MG63 (cell line): ENCODE data around the gene MICOS13. TPM values are rescaled to one million over a fixed set of nuclear protein-coding genes. Genes with fewer than 3 reads are reported as not detected.

Experiments
- DNase-seq: peaks from one replicate; pipeline ENCODE4 v3.0.0-alpha.2; 2020
- H3K27me3 ChIP-seq: fragments of 250-450 bp; sonication (Bioruptor Pico); 2 replicates; pipeline ENCODE4 v1.5.1; 2020; ENCODE audit warnings: mild to moderate bottlenecking, moderate library complexity
- H3K36me3 ChIP-seq: fragments of 250-450 bp; sonication (Bioruptor Pico); 2 replicates; pipeline ENCODE4 v1.5.1; 2020; ENCODE audit warnings: mild to moderate bottlenecking, moderate library complexity
- H3K4me3 ChIP-seq: fragments of 250-450 bp; sonication (Bioruptor Pico); 2 replicates; pipeline ENCODE4 v1.5.1; 2020; ENCODE audit warnings: mild to moderate bottlenecking, moderate library complexity
- H3K9me3 ChIP-seq: fragments of 250-450 bp; sonication (Bioruptor Pico); 2 replicates; pipeline ENCODE4 v1.5.1; 2020; ENCODE audit warnings: mild to moderate bottlenecking, moderate library complexity
- total RNA-seq: library from RNA; depleted of rRNA; stranded (reverse); fragments of >200 nt; shearing (Covaris generic); gene quantifications from 2 replicates; pipeline ENCODE4 v1.2.3, GENCODE V29; 2014; ENCODE audit warnings: low replicate concordance

MICOS13 gene
- total RNA-seq, 1 experiment from 2014 or later: 75.4 TPM

GRCh38 chr19:5679289-5680083, 830 bp downstream of the MICOS13 start:
- no peaks in the 10 kb centered on the region for H3K9me3 ChIP-seq
- peak overlapping the region; percentile 84 for H3K4me3 ChIP-seq
- H3K27me3 ChIP-seq: no peaks in the 10 kb centered on the region
- DNase-seq: no peak
- H3K36me3 ChIP-seq: no peaks in the 10 kb centered on the region

GRCh38 chr19:5678071-5678718, 2.1 kb downstream of the MICOS13 start:
- no peak for DNase-seq
- Histone ChIP-seq H3K9me3 (no peaks in the 10 kb centered on the region), H3K4me3 (no peak overlapping the region), H3K36me3 (no peaks in the 10 kb centered on the region), H3K27me3 (no peaks in the 10 kb centered on the region)

DNA sequence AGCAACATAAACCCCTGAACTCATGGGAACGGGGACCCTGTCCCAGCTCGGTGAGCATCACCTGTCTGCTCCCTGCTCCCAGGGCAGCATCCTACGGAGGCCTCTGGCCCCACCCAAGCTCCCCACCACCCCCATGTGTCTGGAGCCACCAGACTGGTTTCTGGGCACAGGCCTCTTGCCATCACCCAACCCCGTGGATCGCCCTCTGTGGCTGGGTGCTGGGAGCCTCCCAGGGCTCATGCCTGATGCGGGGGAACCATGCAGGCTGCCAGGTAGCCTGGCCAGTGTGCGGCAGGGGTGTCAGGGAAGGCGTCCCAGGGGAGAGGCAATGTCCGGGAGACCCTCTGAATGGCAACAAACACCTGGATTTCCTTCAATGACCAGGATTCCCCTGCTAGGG, 2.7 kb downstream of the MICOS13 start:
- Histone ChIP-seq H3K9me3 (no peaks in the 10 kb centered on the region), H3K27me3 (no peaks in the 10 kb centered on the region), H3K36me3 (no peaks in the 10 kb centered on the region), H3K4me3 (no peak overlapping the region)
- no peak for DNase-seq

GRCh38 chr19:5677136-5677535, 3.2 kb downstream of the MICOS13 start:
- Histone ChIP-seq H3K4me3 (no peak overlapping the region), H3K36me3 (no peaks in the 10 kb centered on the region), H3K27me3 (no peaks in the 10 kb centered on the region), H3K9me3 (no peaks in the 10 kb centered on the region)
- DNase-seq: no peak

DNA sequence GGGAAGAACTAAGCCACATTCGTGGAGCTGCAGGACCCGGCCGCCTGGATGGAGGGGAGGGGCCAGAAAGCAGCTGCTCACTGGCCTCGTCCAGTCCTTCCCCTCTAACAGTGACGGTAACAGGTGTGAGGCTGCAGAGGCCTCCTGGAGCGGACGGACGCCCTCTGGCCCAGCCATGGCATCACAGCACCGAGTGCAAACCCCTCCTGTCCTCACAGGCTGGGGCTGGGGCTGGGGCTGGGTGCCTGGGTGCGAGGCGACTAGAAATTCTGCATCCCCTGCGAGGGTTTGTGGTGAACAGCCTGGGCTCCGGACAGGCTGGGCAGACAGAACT, 3.6 kb downstream of the MICOS13 start:
- no peak overlapping the region for H3K4me3 ChIP-seq
- H3K9me3 ChIP-seq: no peaks in the 10 kb centered on the region
- H3K36me3 ChIP-seq: no peaks in the 10 kb centered on the region
- no peak for DNase-seq
- H3K27me3 ChIP-seq: no peaks in the 10 kb centered on the region

- H3K27me3 ChIP-seq: no peaks in the 10 kb centered on the region
- no peaks in the 10 kb centered on the region; the same call in 1 of the 2 replicates for H3K36me3 ChIP-seq
- H3K9me3 ChIP-seq: no peaks in the 10 kb centered on the region
- no peak overlapping the region for H3K4me3 ChIP-seq
- no peak for DNase-seq
Observed at GRCh38 chr19:5676105-5676771, 4.1 kb downstream of the MICOS13 start.

DNA sequence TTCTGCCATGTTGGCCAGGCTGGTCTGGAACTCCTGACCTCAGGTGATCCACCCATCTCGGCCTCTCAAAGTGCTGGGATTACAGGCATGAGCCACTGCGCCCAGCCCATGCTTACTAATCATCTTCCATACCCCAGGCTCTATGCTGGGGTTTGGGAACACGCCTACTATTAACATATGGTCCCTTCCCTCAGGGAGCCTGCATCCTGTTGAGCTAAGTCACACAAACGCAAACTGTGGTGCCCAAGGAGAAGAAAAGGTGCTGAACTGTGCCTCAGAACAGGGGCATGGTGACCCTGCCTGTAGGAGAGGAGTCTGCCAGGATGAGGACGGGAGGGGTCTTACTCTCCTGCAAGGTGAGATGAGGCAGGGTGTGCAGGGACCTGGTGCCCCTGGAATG, 5.6 kb downstream of the MICOS13 start:
- Histone ChIP-seq H3K9me3 (no peaks in the 10 kb centered on the region), H3K4me3 (no peak overlapping the region), H3K36me3 (no peaks in the 10 kb centered on the region; the same call in 1 of the 2 replicates), H3K27me3 (no peaks in the 10 kb centered on the region)
- DNase-seq: no peak

DNA sequence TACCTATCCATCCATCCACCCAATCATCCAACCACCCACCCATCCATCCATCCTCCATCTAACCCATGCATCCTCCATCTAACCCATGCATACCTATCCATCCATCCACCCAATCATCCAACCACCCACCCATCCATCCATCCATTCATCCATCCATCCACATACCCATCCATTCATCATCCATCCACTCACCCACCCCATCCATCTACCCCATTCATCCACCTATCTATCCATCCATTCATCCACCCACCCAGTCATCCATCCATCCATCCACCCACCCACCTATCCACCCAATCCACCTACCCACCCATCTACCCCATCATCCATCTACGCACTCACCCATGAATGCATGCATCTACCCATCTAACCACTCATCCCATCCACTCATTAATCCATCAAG, 6.6 kb downstream of the MICOS13 start:
- no peak overlapping the region for H3K4me3 ChIP-seq
- no peaks in the 10 kb centered on the region; the same call in 1 of the 2 replicates for H3K36me3 ChIP-seq
- no peak for DNase-seq
- H3K9me3 ChIP-seq: no peaks in the 10 kb centered on the region
- no peaks in the 10 kb centered on the region for H3K27me3 ChIP-seq

DNA sequence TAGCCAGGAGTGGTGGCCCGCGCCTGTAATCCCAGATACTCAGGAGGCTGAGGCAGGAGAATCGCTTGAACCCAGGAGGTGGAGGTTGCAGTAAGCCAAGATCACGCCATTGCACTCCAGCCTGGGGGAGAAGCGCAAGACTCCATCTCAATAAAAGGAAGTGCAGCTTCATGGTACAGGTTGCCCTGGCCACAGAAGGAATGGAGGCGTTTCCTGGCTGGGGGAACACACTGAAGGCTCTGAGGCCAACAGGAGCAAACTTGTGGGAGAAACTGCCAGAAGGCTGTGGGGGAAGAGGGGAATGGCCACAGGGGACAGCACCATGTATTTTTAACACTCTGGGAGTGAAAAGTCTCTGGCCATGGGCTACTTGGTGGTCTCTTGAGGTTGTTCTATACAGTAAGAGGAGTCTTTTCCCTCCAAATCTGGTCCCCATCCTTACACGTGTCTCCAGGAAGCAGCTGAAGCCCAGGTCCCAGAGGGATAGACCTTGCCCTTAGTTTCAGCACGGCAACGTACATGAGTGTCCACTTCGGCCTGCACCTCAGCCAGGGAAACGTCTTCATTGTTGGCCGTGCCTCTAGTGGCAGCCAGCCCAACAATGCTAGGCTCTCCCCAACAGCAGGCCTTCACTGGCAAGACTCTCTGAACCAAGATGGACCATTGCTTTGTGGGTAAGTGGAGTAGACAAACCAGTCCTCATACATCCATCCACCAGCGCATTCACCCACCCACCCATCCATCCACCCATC, 7.4 kb downstream of the MICOS13 start:
- no peak overlapping the region for H3K4me3 ChIP-seq
- no peaks in the 10 kb centered on the region; the same call in 1 of the 2 replicates for H3K36me3 ChIP-seq
- H3K9me3 ChIP-seq: no peaks in the 10 kb centered on the region

DNA sequence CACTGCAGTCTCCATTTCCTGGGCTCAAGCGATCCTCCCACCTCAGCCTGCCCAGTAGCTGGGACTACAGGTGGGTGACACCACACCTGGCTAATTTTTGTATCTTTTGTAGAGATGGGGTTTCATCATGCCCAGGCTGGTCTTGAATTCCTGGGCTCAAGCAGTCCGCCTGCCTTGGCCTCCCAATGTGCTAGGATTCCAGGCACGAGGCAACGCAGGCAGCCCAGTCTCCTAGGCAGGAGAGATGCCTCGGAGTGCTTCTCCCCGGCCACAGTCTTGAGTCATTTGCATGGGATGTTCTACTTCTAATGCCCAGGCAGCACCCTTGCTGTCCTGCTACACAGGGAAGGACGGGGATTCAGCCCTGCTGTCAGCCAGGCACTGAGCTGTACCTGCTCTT, 8.7 kb downstream of the MICOS13 start:
- Histone ChIP-seq H3K4me3 (no peak overlapping the region), H3K36me3 (peaks cover 1% of the 10 kb centered on the region), H3K27me3 (no peaks in the 10 kb centered on the region), H3K9me3 (no peaks in the 10 kb centered on the region)
- no peak for DNase-seq

More for the DNA sequence above, 7.4 kb downstream of the MICOS13 start:
- DNase-seq: no peak
- H3K27me3 ChIP-seq: no peaks in the 10 kb centered on the region

- no peak for DNase-seq
- Histone ChIP-seq H3K27me3 (no peaks in the 10 kb centered on the region), H3K4me3 (no peak overlapping the region), H3K36me3 (peaks cover 17% of the 10 kb centered on the region), H3K9me3 (no peaks in the 10 kb centered on the region)
Observed at GRCh38 chr19:5669212-5669611, 11.1 kb downstream of the MICOS13 start.

DNA sequence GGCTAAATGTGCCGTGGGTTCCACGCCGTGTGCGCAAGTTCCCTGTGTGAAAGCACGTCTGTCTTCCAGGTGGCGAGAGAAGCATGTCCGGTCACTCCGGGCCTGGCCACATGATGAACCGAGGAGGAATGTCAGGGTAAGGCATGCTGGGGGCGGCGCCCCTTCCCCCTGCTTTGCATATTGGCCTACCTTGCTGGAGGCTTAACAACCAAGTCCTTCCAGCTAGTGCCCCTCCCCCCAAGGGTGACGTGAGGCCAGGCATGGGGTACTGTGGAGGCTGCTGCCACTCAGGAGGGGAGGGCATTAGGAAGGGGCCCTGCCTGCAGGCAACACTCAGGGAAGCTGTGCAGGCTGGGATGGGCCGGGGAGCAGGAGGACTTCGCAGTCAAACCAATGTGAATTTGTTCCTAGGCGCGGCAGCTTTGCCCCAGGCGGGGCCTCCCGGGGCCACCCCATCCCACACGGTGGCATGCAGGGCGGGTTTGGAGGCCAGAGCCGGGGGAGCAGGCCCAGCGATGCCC, 12.5 kb downstream of the MICOS13 start:
- DNase-seq: no peak
- Histone ChIP-seq H3K9me3 (no peaks in the 10 kb centered on the region), H3K27me3 (no peaks in the 10 kb centered on the region), H3K36me3 (peaks cover 22% of the 10 kb centered on the region), H3K4me3 (no peak overlapping the region)

DNA sequence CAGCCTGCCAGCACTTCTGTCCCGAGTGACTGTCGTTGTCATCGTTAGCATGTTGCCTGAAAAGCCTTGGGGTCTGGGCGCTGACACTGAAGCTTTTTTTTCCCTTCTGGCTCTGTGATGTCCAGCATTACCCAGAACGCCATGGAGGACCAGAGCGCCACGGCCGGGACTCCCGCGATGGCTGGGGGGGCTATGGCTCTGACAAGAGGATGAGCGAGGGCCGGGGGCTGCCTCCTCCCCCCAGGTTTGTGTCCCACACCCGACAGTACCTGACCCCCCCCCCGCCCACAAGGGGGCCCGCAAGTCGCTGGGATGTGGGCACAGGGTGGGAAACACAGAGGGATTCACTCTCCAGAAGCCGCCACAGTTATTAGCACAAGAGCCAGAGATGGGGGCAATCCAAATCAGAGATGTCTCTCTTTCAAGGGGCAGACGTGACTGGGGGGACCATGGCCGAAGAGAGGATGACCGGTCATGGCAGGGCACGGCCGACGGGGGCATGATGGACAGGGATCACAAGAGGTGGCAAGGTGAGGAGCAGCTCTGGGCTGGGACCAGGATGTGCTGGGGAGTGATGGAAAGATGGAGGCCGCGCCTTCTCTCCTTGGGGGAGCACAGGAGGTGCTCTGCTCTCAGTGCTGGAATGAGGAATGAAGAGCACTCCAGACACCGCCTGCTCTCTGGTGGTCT, 13.2 kb downstream of the MICOS13 start:
- peaks cover 24% of the 10 kb centered on the region for H3K36me3 ChIP-seq

GRCh38 chr19:5665781-5666513, 14.4 kb downstream of the MICOS13 start:
- Histone ChIP-seq H3K27me3 (no peaks in the 10 kb centered on the region), H3K9me3 (no peaks in the 10 kb centered on the region), H3K36me3 (peaks cover 26% of the 10 kb centered on the region), H3K4me3 (no peak overlapping the region)
- DNase-seq: peak; percentile 22

More for the DNA sequence above, 13.2 kb downstream of the MICOS13 start:
- DNase-seq: no peak
- no peaks in the 10 kb centered on the region for H3K27me3 ChIP-seq
- H3K4me3 ChIP-seq: no peak overlapping the region
- H3K9me3 ChIP-seq: no peaks in the 10 kb centered on the region

DNA sequence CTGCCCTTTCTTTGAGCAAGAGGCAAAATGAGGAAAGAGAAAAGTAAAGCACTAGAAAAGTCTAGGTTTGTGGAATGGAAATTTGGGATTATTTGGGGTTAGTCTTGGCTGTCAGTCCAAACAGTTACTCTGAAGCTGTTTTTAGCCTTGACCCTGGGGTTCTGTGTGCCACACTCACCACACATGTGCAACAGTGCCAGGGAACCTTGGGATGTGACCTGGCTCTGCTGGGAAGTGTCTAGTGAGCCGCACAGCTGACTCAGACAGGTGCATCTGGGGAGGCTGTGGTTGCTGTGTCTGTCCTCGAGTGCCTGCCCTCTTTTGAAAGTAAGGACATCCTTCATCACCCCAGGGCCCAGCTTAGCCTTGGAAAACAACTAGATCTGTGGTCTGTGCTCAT, 15.8 kb downstream of the MICOS13 start:
- H3K4me3 ChIP-seq: no peak overlapping the region
- peaks cover 26% of the 10 kb centered on the region for H3K36me3 ChIP-seq
- H3K27me3 ChIP-seq: no peaks in the 10 kb centered on the region
- no peaks in the 10 kb centered on the region for H3K9me3 ChIP-seq
- DNase-seq: no peak

- Histone ChIP-seq H3K9me3 (no peaks in the 10 kb centered on the region), H3K36me3 (peaks cover 26% of the 10 kb centered on the region), H3K27me3 (no peaks in the 10 kb centered on the region), H3K4me3 (no peak overlapping the region)
- DNase-seq: no peak
Observed at GRCh38 chr19:5663904-5664303, 16.4 kb downstream of the MICOS13 start.
